ENCODE results near the gene SFT2D3.

Gene SFT2D3

GRCh38 chr2:127739800-127740199 lies 38.5 kb downstream of the SFT2D3 start:
- no peak for DNase-seq
- no peak overlapping the region for H3K4me2 ChIP-seq (ENCODE audit: insufficient read depth, low read length)
- no peaks in the 10 kb centered on the region for H3K27me3 ChIP-seq (ENCODE audit: insufficient read depth, low read length, poor library complexity)
- H4K20me1 ChIP-seq (ENCODE audit: insufficient read depth, low read length), result no peaks in the 10 kb centered on the region
- H3K36me3 ChIP-seq (ENCODE audit: insufficient read depth, low read length), result peaks cover 39% of the 10 kb centered on the region
- no peak for ATAC-seq (ENCODE audit: insufficient read depth, low read depth)
- H3K4me1 ChIP-seq (ENCODE audit: insufficient read depth, low read length), result no peaks in the 10 kb centered on the region
- no peak overlapping the region for H3K4me3 ChIP-seq (ENCODE audit: low read depth in 1 of 2, low read length in 2 of 2)
- H3K27ac ChIP-seq (ENCODE audit: low read length), result no peak overlapping the region
- H3K79me2 ChIP-seq (ENCODE audit: insufficient read depth, low read length), result no peaks in the 10 kb centered on the region
- no peak overlapping the region for H3K9ac ChIP-seq (ENCODE audit: low read depth, low read length)
- no peaks in the 10 kb centered on the region for H3K9me3 ChIP-seq (ENCODE audit: insufficient read depth, low read length, severe bottlenecking)
- TF ChIP-seq EZH2 (IDR thresholded peaks at IDR 0.05; ENCODE audit: borderline replicate concordance, low read depth, low read length, severe bottlenecking), result no peak
- TF ChIP-seq CTCF (IDR thresholded peaks at IDR 0.05; ENCODE audit: borderline replicate concordance, extremely low read depth, low read length, poor library complexity, severe bottlenecking), result no peak
- no peak overlapping the region for H2AFZ ChIP-seq (ENCODE audit: low read depth, low read length)

GRCh38 chr2:127740665-127741288 lies 39.5 kb downstream of the SFT2D3 start:
- Histone ChIP-seq H3K9me3 (ENCODE audit: insufficient read depth, low read length, severe bottlenecking) (no peaks in the 10 kb centered on the region), H3K36me3 (ENCODE audit: insufficient read depth, low read length) (peaks cover 44% of the 10 kb centered on the region), H4K20me1 (ENCODE audit: insufficient read depth, low read length) (no peaks in the 10 kb centered on the region), H3K4me3 (ENCODE audit: low read depth in 1 of 2, low read length in 2 of 2) (no peak overlapping the region), H3K4me1 (ENCODE audit: insufficient read depth, low read length) (no peaks in the 10 kb centered on the region), H3K27me3 (ENCODE audit: insufficient read depth, low read length, poor library complexity) (no peaks in the 10 kb centered on the region), H3K4me2 (ENCODE audit: insufficient read depth, low read length) (no peak overlapping the region), H3K79me2 (ENCODE audit: insufficient read depth, low read length) (no peaks in the 10 kb centered on the region), H3K27ac (ENCODE audit: low read length) (no peak overlapping the region), H2AFZ (ENCODE audit: low read depth, low read length) (no peak overlapping the region), H3K9ac (ENCODE audit: low read depth, low read length) (no peak overlapping the region)
- ATAC-seq (ENCODE audit: insufficient read depth, low read depth) (no peak), DNase-seq (no peak)
- TF ChIP-seq CTCF (IDR thresholded peaks at IDR 0.05; ENCODE audit: borderline replicate concordance, extremely low read depth, low read length, poor library complexity, severe bottlenecking) (no peak), EZH2 (IDR thresholded peaks at IDR 0.05; ENCODE audit: borderline replicate concordance, low read depth, low read length, severe bottlenecking) (no peak)

- ATAC-seq (ENCODE audit: insufficient read depth, low read depth), result no peak
- no peak overlapping the region for H2AFZ ChIP-seq (ENCODE audit: low read depth, low read length)
- H3K79me2 ChIP-seq (ENCODE audit: insufficient read depth, low read length), result no peaks in the 10 kb centered on the region
- no peaks in the 10 kb centered on the region for H4K20me1 ChIP-seq (ENCODE audit: insufficient read depth, low read length)
- no peak overlapping the region for H3K27ac ChIP-seq (ENCODE audit: low read length)
- H3K9me3 ChIP-seq (ENCODE audit: insufficient read depth, low read length, severe bottlenecking), result no peaks in the 10 kb centered on the region
- H3K36me3 ChIP-seq (ENCODE audit: insufficient read depth, low read length), result peaks cover 45% of the 10 kb centered on the region
- H3K9ac ChIP-seq (ENCODE audit: low read depth, low read length), result no peak overlapping the region
- no peaks in the 10 kb centered on the region for H3K4me1 ChIP-seq (ENCODE audit: insufficient read depth, low read length)
- H3K4me3 ChIP-seq (ENCODE audit: low read depth in 1 of 2, low read length in 2 of 2), result no peak overlapping the region
- no peak overlapping the region for H3K4me2 ChIP-seq (ENCODE audit: insufficient read depth, low read length)
- DNase-seq, result no peak
- TF ChIP-seq CTCF (IDR thresholded peaks at IDR 0.05; ENCODE audit: borderline replicate concordance, extremely low read depth, low read length, poor library complexity, severe bottlenecking), result no peak
- no peak for TF ChIP-seq EZH2 (IDR thresholded peaks at IDR 0.05; ENCODE audit: borderline replicate concordance, low read depth, low read length, severe bottlenecking)
- H3K27me3 ChIP-seq (ENCODE audit: insufficient read depth, low read length, poor library complexity), result no peaks in the 10 kb centered on the region
Observed at GRCh38 chr2:127743477-127744026, 42.3 kb downstream of the SFT2D3 start.

Measured in DND-41 (cell line).